COLO668 (cell line): Measurements from ENCODE around the gene TPST2.
"Not testable (repeated sequence)": the region's sequence is repeated elsewhere in the genome, so short reads cannot be mapped to it uniquely, and the experiment has no call there.

Experiments
- DNase-seq: peaks from one replicate; lab custom pipeline; 2025; ENCODE audit not compliant: unreplicated experiment; lab: John Stamatoyannopoulos, UW

The TPST2 gene

DNA sequence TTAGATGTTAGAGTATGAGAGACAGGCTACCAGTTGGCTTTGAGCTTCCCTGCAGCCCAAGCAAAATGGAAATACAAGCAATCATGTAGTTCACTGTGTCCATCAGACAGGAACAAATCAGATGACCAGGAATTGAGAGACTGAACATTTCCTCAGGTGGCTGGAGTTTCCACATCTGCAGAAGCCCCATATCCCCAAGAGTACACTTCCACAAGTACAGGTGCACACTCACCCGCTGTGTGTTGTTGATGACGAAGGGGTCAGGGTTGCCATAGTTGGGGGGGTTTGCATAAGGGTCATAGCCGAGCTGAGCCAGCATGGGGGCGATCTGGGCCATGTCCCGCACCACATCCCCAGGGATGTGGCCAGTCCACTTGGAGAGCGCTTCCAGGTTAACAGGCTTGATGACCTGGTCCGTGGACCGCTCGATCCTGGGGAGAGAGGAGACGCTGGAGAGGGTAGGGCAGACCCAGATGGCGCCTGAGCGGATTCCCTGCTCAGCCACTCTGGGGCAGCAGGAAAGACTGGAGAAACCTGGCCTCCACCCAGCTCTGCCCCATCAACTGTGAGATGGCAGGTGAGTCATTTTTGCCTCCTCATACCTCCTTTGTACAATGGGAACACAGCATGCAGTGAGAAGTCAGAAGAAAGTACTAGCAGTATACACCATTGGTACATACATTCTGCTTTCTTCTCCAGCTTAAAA, 53.7 kb downstream of the TPST2 start:
- no peak for DNase-seq

DNA sequence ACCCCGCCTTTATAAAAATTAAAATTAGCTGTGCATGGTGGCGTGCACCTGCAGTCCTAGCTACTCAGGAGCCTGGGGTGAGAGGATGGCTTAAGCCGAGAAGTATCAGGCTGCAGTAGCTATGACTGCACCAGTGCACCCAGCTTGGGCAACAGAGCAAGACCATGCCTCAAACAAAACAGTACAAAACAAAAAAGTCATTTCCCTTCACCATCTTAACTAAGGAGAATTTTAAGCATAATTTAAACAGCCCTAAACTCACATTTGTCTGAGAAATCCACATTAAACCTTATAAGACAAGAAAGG, 54.4 kb downstream of the TPST2 start:
- no peak for DNase-seq

DNA sequence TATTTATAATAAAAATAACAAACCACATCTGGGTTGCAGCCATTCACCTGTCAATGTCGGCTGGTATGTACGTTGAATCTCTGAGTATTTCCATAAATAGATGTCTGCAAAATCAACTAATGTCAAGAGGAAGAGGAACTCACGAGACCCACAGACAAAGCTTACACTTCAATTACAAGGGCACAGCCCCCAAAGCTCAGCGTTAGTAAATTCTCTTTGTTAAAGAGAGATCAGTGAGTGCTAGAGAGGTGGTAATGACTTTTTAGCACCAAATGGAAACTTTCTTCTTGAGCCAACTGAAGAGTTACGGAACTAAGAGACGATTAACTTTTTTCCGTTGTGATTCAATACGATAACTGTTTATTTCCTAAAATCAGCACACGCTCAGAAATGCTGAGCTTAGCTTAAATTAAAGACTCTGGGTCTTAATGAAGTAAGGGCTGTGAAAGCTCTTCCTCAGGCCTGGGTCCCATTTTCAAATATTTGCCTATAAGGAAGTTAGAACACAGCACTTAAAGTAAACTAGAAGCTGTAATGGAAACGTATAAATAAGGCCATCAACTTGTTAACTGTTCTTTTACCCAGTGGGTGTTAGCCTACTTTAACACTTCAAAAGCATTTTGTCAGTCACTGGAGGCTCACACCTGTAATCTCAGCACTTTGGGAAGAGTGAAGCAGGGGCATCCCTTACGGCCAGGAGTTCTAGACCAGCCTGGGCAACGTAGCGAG, 54.9 kb downstream of the TPST2 start:
- no peak for DNase-seq

DNA sequence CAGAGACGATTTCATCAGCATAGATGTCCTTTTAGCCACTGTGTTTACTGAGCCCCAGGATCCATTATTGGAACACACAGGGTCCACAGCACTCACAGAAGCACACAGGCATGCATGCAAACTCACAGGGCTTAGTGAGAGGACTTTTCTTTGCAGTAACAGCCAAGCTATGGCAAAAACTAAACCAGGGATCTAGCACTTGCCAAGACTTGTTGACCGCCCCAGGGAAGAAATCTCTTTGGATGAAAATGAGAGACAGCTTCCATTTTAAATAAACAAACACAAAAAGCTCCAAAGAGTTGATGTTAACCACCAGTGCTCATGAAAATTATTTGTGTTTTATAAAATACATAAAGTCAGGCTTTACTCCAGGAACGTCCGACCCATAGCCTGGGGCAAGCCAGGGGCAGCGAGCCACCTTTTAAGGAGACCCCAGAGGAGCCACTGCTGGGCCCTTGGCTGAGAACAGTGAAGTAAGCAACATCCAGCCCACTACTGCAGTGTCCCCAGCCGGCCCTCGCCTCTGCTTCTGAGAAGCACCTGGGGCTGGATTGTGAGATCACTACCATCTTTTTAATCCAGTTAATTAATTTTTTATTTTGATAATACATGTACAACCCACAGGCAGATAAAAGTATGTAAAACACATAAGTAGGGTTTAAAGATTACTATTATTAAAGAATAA, 55.6 kb downstream of the TPST2 start:
- DNase-seq = no peak

DNA sequence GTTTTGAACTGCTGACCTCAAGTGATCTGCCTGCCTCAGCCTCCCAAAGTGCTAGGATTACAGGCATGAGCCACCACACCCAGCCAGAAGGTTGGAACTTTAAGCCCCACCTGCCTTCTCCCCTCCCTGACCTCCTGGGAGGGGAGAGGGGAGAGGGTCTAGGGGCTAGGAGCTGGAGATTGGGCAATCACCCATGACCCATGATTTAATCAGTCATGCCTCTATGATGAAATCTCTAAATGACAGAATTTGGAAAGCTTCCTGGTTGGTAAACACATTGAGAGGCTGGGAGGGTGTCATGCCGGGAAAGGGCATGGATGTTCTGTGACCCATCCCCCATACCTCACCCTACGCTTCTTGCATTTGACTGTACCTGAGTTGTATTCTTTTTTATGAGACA, 60.6 kb downstream of the TPST2 start:
- no peak for DNase-seq

DNA sequence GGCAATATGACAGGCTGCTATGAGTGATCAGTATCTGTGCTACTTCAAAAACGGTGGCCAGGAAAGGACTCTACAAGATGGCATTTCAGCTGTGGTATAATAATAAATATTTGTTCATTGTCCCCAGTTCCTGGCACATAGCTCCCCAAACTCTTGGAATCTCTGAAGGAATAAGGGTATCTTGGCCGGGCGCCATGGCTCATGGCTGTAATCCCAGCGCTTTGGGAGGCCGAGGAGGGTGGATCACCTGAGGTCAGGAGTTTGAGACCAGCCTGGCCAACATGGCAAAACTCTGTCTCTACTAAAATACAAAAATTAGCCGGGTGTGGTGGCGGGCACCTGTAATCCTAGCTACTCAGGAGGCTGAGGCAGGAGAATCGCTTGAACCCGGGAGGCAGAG, 61.4 kb downstream of the TPST2 start:
- DNase-seq = not testable (repeated sequence)

DNA sequence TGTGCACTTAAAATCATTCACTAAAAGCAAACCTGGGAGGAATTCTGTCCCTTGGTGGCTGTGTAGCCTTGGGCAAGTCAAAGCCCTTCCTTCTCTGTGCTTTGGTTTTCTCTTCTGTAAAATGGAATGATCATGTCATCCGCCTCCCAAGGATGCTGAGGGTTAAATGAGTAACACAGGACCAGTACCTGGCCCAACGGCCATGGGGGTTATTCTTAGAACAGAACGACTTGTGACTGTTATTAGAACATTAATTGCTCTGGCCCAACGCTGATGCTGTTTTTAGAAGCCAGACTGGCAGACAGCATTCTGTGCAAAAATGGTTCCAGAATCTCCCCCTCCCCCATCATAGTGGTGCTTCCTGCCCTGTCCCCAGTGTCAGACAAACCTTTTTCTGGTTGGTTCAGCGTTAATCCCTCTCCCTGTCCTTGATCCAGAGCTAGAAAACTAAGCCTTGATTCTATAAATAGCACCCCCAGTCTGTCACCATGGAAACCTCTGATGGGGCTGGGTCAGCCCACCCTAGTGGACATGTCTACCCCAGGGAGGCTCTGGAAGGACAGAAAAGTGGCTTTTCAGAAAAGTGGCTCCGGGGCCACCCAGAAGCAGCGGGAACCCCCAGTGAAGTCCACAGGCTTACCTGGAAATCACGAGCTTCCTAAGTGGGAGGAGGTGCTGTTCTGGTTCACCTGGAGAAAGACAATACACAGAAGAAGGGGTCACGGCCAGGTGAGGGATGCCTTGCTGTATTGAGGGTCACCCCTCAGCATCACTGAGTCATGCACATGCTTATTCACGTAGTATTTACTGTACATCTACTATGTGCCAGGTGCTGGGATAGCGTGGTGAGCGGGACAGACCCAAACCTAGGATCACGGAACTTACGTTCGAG, 62.1 kb downstream of the TPST2 start:
- DNase-seq = no peak

DNA sequence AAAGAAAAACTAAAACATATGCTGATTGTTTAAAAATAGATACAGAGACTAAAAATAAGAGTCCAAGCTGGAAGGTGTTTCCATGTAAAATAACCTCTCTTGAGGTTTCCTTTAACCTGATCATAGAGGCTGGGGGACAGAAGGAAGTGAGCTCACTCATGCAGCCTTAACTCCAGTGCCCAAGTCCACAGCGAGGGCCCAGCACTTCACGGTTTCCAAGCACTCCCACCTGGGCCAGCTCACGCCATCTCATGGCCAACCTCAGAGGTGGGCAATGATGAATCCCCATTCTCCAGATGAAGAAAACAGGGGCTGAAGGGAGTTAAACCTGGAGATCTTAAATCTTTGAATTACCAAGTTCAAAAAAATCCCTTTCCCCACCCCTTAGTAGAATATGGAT, 62.8 kb downstream of the TPST2 start:
- DNase-seq = no peak

DNA sequence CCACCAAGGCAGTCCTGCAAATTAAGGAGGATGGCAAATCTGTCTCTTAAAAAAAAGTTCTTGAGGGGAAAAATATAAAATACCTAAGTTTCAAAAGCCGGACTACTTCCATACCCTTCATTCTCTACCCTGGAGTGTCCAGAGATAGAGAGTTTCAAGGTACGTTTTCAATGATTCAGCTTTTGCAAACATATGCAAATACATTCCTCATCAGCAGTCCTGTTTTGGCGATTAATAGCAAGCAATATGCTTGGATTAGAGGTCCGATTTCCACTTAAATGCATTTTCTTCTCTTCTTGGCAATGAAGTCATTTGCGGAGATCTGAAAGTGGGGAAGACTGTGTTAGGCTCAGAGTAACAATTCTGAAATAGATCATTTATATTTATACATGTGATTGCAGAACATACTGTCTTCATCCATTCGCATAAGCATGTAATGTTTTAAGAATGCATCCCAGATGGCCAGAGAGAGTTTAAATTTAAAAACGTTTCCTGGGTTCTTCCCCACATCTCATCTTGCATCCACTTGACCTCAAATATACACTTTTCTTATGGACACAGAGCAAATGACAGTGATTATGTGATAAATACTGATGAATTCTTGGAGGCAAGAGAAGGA, 63.9 kb downstream of the TPST2 start:
- DNase-seq = no peak

DNA sequence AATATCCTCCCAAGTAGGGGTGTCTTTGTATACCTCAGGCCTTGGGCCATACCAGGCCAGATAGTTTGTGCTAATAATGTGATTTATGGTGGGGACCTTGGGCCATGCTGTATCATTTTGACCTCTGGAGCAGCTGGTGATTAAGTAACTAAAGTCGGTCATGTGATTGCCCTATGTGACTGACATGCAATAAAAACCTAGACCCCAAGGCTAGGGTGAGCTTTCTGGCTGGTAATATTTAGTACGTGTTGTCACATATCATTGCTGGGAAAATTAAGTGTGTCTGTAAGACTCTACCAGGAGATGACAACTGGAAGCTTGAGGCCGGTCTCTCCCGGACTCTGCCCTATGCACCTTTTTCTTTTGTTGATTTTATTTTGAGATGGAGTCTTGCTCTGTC, 65.1 kb downstream of the TPST2 start:
- DNase-seq = no peak

DNA sequence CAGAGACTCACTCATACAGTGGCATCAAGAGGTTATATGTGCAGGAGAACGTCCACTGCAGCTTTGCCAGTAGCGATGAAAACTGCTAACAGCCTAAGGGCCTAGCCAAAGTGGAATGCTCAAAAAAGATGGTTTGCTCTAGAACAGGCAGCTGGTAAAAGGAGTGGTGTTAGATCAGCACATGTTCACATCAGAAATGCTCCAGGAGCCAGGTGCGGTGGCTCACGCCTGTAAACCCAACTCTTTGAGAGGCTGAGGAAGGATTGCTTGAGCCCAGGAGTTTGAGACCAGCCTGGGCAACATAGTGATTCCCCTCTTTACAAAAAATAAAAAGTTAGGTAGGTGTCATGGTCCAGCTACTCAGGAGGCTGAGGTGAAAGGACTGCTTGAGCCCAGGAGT, 67.3 kb downstream of the TPST2 start:
- DNase-seq = no peak

DNA sequence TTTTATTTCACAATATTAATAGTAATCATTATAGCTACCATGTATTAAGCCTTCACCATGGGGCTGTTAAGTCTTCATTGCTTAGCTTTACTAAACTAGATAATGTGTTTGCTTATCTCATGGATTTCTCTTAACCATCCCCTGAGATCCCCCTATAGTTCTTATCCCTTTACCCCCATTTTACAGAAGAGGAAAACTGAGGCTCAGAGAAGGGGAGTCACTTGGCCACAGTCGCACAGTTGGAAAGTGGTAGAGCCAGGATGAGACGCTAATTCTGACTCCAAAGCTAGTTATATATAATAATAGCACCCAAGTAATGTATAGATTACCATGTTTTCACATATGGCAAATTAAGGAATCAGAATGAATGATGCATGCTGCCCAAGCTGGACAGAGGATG, 67.9 kb downstream of the TPST2 start:
- DNase-seq = no peak

DNA sequence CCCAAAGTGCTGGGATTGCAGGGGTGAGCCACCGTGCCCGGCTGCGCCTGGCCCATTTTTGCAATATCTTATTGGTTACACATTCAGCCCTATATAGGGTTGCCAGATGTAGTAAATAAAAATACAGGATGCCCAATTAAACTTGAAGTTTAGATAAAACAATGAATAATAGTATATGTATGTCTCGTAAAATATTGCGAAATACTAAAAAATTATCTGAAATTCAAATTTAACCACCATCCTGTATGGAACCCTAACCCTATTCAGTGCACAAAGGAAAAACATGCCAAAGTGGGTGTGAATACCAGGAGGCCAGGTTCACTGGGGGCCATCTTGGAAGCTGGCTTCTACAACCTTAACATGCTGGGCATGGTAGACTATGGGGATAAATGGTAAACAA, 72.5 kb downstream of the TPST2 start:
- no peak for DNase-seq

DNA sequence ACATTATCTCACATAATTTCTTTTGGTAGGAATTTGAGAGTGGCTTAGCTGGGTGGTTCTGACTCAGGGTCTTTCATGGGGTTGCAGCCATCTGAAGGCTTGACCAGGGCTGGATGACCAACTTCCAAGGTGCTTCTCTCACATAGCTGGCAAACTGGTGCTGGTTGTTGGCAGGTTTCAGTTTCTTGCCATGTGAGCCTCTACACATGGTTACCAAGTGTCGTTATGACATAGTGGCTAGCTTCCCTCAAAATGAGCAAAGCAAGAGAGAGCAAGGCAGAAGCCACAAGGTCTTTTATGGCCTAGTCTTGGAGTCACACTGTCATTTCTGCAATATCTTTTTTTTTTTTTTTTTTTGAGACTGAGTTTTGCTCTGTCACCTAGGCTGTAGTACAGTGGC, 73.4 kb downstream of the TPST2 start:
- DNase-seq = no peak

DNA sequence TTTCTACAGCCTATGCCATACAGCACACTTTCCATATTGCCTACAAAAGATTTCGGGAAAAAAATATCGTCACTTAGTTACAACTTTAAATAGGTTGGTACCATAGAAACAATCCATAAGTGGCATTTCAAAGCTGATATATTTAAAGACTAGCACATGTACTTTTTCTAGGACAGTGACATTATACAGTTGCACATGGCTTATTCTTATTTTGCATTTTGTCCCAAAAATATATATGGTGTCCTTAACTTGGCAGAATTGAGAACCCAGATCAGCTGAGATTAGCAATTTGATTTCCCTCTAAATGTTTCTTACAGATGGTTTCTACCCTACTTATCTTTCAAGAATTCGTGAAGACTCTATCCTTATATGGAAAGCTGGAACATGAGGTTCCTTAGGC, 74.0 kb downstream of the TPST2 start:
- DNase-seq = no peak

DNA sequence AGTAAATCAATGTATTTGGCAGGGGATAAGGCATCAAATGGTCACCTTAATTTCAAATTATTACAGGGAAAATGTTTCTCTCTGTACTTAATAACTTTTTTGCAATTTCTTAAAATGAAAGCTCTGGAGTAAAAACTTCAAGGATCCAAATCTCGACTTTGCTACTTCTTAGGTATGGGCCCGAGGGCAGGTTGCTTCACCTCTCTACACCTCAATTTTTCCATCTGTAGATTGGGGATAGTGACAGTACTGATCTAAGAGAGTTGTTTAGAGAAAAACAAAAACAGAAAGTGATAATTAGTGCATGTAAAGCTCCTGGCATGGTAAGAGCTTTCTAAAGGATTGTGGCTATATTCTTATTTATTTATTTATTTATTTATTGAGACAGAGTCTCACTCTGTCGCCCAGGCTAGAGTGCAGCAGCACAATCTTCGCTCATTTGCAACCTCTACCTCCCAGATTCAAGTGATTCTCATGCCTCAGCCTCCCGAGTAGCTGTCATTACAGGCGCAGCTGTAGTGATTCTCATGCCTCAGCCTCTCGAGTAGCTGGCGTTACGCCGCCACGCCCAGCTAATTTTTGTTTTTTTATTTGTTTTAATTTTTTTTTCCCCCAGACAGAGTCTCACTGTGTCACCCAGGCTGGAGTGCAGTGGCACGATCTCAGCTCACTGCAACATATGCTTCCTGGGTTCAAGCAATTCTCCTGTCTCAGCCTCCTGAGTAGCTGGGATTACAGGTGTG, 75.3 kb downstream of the TPST2 start:
- DNase-seq = no peak

DNA sequence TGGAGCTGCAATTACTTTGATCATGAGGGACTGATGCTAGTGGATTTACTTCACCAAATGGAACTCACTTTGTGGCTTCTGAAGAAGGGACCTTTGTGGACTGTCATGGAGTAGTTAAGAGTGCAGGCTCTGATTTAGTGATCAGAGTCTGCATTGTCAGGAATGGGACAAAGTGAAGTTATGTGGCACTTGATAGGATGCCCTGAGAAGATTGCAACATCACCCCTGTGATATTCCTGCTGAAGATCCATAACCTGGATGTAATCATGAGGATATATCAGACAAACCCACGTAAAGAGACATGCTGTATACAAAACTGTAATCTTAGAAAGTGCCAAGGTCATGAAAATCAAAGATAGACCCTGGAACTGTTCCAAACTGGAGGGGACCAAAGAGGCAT, 76.1 kb downstream of the TPST2 start:
- no peak for DNase-seq

DNA sequence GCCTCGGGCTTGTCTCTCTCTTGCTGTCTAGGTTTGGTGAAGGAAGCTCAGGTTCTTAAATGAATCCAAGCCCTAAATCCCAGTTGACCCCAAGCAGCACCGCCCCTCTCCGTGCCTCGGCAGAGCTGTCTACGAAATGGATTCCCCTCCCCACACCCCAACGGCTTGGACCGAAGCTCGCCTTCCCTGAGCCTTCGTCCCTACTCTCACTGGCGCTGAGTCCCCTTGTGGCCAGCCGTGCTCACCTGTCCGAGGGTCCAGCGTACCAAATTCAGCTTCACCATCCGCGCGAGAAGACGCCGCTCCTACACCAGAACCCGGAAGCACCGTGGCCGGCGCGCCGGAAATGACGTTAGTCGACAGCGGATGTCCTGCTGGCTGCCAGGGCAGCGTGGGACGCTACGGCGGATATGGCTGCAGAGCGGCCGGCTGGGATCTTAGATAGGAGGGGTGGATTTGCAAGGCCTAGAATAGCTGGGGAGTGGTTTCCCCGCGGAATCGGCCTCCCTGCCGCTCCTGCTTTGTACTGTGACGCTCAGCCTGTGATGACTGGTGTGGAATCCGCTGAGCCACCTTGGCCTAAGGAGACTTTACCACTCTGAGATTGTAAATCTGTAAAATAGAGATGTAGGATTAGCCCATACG, 77.7 kb downstream of the TPST2 start, which contains the start of gene TFIP11:
Gene TFIP11, minus strand, starts transcription at position 325 of the 645 bp plus-strand sequence. CDS start 2,201 bp downstream, outside the sequence.
- DNase-seq = peak; percentile 95

DNA sequence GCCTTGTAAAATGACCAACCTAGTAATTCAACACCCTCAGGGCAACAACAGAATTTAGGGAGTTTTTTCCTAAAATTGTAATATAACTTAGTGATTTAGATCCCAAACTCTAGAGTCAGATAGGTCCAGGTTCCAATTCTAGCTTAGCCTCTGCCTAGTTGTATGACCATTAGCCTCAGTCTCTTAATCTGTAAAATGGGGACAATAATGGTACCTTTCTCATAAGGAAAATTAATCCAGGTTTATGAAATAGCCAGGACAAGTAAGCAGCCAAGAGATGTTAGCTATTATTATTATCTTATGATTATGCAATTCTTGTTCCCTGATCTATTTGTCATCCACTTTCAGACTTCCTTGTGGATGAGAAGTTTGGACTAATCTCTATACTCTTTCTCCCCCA, 81.8 kb downstream of the TPST2 start:
- DNase-seq = no peak

DNA sequence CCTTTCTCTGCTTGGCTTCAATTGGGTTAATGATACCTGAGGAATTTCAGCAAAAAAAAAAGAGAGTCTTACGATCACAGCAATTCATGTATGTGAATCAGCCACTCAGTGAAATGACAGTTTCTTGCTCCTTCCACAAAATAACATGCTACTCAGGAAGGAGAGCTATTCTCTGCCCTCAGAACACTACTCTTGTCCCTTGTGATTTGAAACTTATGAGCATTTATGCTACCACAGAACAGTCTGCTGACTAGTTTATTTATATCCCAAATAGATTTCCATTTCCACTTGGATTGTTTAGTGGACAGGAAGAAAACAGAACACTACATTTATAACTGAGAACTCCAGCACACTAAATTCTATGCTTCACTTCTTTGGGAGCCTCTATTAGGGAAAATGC, 86.2 kb downstream of the TPST2 start:
- no peak for DNase-seq
